Activated naive CD4-positive, alpha-beta T cell treated with Interleukin-2 at 50 U/mL for 16 hours (primary cell): ENCODE data around the gene TGFB2.

Experiments
- DNase-seq: peaks from one replicate; pipeline ENCODE4 v3.0.0-alpha.2; 2020

Gene TGFB2

GRCh38 chr1:218339267-218339831 lies 5.8 kb upstream of the TGFB2 start:
- no peak for DNase-seq

GRCh38 chr1:218341325-218341724 lies 3.8 kb upstream of the TGFB2 start:
- DNase-seq, result no peak

DNA sequence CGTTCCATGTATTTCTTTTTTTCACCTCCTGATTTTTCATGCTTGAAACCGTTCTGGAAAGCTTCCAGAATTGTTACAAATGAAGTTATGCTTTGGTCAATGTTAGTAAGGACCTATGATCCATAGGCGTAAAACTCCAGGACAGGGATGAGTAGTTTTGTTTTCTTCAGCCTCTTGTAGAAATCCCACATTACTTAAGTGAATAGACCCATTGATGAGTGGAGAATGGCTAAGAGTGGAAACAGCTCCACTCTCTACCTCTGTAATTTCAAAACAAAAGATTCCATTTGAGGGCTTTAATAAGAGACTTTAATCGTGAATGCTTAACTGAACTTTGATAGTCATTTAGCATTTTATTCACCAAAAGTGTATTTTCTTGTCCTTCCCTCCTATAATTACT lies 3.0 kb upstream of the TGFB2 start:
- no peak for DNase-seq

- peak; percentile 38 for DNase-seq
These were observed 696 bp downstream of the TGFB2 start for GRCh38 chr1:218345673-218346390.

- peak; percentile 6 for DNase-seq
These were observed 1.5 kb downstream of the TGFB2 start for GRCh38 chr1:218346391-218347204.

- DNase-seq, result no peak
These were observed 2.2 kb downstream of the TGFB2 start for GRCh38 chr1:218347336-218347722.

GRCh38 chr1:218347723-218348627 lies 2.8 kb downstream of the TGFB2 start:
- no peak for DNase-seq

DNA sequence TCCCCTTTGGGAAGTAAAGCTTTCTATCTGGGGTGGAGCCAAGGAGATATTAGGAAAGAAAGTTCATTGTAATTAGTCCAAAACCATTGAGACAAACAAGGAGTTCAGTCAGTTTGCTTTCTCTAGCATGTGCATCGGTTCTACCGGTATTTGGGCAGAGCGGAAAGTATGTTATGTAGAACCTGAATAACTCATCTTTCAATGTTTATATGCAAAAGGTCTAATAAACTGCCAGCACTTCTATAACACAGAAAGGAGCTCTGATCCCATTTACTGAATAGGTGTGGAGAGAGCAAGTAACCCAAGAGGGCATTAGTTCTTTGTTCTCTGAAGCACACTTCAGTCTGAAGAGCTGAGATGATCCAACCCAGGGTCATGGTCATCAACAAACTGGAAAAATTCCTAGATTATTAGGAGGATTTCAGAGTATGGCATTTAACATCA lies 3.5 kb downstream of the TGFB2 start:
- DNase-seq, result no peak

DNA sequence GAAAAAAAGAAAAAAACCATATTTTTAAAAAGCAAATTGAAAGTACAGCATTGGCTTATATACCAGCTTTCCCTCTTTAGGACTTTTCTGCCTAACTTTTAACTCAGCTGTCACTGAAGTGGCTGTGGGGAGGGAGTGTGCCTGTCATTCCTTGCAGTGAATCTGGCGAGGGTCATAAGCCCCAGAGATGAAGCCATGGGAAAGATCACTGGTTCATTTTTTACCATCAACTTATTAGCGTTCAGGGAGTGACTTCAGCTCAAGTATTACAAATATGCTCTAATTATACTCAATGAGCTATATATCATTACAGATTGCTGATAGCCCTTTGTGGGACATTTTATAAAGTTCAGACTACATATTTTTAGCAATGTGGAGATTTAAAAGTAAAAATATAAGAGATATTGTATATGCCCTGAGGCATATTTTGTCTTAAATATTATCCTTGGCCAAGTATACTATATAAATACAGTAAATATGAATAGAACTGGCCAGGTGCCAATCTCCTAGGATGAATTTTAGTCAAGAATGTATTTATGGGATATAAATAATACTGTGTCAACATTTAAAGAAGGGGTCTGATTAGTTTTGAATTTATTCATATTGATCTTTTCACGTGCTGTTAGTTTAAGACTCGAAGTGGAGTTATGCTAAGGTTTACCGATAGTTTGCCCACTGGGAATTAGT lies 4.4 kb downstream of the TGFB2 start:
- DNase-seq, result no peak

DNA sequence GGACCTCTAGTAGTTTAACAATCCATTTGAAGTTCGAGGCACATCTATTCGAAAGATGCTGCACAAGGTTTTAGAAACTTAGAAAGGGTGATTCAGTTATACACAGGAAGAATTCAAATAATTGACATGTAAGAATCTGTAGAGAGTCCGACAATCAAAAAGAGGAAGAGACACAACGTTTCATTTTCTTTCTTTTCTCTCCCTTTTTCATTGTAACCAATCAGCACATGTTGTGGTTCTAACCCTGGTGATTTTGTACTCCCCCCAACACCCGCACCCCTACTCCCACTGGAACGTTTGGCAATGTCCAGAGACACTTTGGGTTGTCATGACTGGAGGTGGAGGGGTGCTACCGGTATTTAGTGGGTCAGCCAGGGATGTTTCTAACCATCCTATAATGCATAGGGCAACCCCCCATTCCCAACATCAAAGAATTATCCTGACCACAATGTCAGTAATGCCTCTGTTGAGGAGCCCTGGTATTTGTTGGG lies 4.9 kb downstream of the TGFB2 start:
- DNase-seq, result no peak

DNA sequence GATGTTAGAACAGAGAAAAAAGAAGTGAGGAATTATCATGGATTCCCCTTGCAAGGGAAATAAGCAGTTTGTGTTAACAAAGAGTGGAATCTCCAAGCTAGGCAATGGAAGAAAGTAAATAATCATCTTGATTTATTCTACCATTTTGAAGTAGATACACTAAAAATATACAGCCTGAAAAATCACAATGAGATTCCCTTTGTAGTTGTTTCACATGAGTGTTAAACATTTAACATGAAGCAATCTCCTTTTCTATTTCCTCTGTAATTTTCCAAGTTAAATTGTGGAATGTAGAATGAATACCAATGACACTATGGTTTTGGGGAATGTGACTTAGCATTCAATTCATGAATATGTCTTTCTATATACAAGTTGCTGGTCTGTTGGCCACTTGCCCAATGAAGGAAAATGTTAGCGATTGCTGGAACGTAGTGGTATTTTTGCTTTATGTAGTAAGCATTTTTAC lies 5.7 kb downstream of the TGFB2 start:
- no peak for DNase-seq

DNA sequence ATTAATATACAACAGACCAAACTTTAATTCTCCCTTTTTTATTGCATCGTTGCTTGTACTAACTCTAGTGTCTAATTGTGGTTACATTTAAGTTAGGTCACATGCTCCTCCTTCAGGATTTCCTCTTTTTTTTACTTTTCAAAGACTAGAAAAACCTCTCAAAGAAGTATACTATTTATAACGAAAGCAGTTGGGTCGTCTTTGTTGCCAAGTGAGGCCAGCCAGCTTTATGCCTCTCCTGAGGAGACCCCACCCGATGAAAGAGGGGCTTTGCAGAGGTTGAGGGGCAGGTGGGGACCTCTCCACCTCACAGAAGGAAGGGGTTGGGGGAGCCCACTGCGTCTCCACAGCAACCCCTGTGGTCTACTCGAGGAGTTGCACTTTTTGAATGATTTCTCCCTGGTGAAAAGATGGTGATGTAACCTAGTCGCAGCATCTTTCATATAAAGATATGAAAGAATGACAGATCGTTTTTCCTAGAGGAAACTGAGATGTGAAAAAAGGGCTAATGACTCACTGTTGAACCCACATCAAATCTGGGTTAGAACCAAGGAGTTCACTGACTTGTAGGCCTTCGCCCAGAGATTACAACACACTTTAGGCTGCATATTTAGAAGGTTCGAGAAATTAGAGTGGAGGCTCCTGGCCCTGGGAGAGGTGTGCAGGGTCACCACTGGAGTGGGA lies 6.4 kb downstream of the TGFB2 start:
- peak; percentile 29 for DNase-seq

DNA sequence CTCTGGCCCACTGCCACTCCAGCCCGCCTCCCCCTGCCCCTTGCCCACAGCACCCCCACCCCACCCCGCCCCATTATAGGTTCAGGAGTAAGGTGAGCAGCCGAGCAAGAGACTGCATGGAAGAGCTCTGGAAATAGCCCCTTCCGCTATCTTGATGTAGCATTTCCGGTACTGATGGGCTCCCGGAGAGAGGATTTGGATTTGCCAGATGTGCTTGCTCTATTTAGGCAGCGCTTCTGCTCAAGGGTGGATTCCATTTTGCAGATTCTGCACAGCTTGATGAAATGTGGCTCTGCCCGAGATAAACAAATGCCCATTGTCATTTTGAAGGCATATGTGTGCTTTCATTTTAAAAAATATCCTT lies 6.9 kb downstream of the TGFB2 start:
- DNase-seq, result no peak

GRCh38 chr1:218353656-218354055 lies 8.5 kb downstream of the TGFB2 start:
- no peak for DNase-seq

- DNase-seq, result no peak
These were observed 10.1 kb downstream of the TGFB2 start for GRCh38 chr1:218355278-218355677.

DNA sequence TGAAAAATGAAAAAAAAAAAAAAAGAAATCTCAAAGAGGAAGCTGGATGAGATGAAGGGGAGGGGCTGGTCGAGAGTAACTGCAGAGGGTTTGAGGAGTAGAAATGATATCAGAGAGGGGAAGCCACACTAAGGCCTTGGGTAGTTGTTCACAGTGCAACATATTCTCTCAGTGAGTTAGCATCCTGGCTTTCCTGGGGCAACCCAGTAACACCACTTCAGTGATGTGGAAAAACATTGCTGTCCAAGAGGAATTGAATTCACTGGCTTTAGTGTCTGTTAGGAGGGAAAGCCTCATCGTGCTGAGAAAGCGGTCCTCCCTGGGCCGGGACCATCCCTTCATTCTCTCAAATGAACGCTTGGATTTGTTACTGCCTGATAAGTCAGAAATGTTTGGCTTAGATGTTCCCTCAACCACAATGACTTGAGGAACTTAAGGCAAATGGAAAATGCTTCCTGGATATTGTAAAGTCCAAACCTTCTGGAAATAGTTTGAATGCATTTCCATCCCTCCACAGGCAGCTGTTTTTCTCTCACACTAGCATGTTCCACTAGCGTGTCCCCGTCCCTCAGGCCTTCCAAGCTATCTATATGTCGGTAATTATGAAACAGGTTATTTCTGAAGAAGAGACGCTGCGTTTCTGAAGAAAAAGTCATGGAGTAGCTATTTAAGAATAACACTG lies 12.2 kb downstream of the TGFB2 start:
- no peak for DNase-seq

DNA sequence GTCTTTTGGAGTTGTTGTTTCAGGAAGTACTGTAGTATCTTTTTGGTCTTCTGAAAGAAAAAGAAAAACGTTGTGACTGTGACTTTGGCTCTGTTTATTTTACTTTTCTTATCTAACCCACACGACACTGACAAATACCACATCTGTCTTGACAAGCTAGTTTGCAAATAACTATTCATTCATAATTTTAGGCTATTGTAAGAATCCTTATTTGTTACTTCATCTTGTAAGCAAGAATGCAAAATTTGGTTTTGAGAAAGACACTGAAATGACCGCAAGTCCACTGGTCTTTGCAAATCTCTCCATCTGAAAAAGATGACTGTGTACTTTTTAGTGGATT lies 12.7 kb downstream of the TGFB2 start:
- no peak for DNase-seq

DNA sequence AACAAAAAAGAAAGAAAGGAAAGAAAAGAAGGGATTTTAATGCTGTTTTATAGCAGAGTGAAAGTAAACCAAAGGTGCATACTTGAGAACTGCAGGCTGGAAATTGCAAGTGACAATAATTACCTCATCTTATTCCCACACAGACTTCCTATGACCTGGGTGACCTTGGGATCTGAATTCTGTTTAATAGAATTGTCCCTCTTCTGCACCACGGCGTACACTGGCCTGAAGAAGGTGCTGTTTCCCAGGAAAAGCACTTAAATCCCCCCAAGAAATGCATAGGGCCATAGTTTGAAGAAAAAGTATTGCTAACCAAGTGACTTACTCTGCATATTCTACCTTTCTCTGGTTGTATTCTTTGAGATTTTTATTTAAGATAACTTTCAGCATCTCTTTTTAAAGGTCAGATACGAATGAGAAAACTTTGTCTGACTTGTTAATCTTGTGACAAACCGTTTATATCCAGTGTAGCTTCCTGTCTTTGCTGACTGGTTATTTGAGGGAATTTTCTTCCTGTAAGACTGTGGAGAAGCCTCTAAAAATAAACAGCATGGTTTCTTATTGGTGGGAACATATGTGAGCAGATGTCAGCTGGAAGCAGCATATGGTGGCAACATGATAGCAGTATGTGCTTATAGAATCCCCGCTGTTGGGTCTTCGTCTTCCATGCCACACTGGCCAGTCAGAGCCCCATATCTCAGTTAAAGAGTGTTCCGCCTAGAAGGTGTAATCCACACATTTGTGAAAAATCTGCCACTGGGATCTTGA lies 16.3 kb downstream of the TGFB2 start:
- DNase-seq, result no peak

GRCh38 chr1:218362418-218363076 lies 17.4 kb downstream of the TGFB2 start:
- no peak for DNase-seq

DNA sequence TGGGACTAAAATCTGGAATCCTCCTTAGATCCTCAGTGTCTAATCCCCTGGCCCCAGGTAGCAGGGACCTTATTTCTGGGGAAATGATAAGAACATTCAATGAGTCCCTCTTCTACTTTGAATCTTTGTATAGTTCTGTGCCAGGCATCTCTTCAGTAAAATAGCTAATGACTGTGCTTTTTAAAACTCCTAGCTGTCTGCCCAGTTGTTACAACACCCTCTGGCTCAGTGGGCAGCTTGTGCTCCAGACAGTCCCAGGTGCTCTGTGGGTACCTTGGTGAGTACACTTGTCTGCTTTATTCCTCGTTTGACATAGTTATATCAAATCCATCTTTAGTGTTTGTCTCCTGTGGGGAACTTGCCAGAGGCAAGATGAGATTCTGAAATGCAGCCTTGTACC lies 18.0 kb downstream of the TGFB2 start:
- no peak for DNase-seq
